ENCODE measurements around the gene ARHGAP25. TPM values are rescaled to one million over a fixed set of nuclear protein-coding genes. Genes with fewer than 3 reads are reported as not detected.

The ARHGAP25 gene
- total RNA-seq, 1 donor from 2014 or later: 5.8 TPM

DNA sequence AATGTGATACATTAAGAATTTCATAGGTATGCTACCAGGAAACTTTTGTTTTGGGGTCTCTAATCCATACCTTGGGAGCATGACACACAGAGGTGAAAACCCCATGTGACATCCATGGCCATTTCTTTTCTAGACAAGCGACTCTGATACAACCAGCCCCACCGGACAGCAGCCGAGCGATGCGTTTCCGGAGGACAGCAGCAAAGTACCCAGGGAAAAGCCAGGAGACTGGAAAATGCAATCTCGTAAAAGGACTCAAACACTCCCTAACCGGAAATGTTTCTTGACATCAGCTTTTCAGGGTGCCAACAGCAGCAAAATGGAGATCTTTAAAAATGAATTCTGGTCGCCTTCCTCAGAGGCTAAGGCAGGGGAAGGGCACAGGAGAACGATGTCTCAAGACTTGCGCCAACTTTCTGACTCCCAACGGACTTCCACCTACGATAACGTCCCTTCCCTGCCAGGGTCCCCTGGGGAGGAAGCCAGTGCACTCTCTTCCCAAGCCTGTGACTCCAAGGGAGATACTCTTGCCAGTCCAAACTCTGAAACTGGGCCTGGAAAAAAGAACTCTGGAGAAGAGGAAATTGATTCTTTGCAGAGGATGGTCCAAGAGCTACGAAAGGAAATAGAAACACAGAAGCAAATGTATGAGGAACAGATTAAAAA is 87.7 kb downstream of the ARHGAP25 start:
- H3K27ac ChIP-seq: no peak overlapping the region
- Mint-ChIP-seq H3K9me3 (no peaks in the 10 kb centered on the region), H3K36me3 (no peaks in the 10 kb centered on the region), H3K27ac (no peak overlapping the region), H3K27me3 (ENCODE audit: insufficient read depth, low read depth) (peaks cover 6% of the 10 kb centered on the region), H3K4me1 (no peaks in the 10 kb centered on the region), H3K4me3 (no peak overlapping the region)
- H3K27me3 ChIP-seq: no peaks in the 10 kb centered on the region
- H3K9me3 ChIP-seq (ENCODE audit: low read depth): no peaks in the 10 kb centered on the region
- no peaks in the 10 kb centered on the region for H3K79me2 ChIP-seq (ENCODE audit: low read depth)
- no peak overlapping the region for H3K4me3 ChIP-seq
- no peaks in the 10 kb centered on the region for H3F3A ChIP-seq (ENCODE audit: low read depth)
- TF ChIP-seq, protein P1, sequence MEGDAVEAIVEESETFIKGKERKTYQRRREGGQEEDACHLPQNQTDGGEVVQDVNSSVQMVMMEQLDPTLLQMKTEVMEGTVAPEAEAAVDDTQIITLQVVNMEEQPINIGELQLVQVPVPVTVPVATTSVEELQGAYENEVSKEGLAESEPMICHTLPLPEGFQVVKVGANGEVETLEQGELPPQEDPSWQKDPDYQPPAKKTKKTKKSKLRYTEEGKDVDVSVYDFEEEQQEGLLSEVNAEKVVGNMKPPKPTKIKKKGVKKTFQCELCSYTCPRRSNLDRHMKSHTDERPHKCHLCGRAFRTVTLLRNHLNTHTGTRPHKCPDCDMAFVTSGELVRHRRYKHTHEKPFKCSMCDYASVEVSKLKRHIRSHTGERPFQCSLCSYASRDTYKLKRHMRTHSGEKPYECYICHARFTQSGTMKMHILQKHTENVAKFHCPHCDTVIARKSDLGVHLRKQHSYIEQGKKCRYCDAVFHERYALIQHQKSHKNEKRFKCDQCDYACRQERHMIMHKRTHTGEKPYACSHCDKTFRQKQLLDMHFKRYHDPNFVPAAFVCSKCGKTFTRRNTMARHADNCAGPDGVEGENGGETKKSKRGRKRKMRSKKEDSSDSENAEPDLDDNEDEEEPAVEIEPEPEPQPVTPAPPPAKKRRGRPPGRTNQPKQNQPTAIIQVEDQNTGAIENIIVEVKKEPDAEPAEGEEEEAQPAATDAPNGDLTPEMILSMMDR (IDR thresholded peaks at IDR 0.05): no peak
- no peak overlapping the region for H3K9ac ChIP-seq
- no peak overlapping the region for H2AFZ ChIP-seq (replicated peaks)
- H3K4me1 ChIP-seq: no peaks in the 10 kb centered on the region
- no peak for DNase-seq (ENCODE audit: low spot score)
- H4K20me1 ChIP-seq (ENCODE audit: low read depth): no peaks in the 10 kb centered on the region
- H3K36me3 ChIP-seq: no peaks in the 10 kb centered on the region
- no peak overlapping the region for H3K4me2 ChIP-seq

DNA sequence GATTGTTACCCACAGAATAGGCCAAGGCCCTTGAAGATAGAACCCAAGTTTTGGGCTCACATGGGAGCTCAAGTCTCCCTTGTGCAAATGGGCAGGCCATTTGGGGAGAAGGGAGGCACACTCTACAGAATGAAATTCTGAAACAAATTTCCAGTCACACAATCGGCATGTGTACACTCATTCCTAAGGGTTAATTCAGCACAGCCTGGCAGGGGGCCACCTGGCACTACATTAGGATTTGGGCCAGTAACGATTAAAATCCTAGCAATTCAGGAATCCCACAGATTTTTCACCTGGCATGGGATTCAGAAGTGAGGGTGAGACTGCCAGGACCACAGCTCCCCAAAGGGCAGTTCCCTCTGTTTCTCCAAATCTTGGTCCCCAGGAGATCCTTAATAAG is 90.2 kb downstream of the ARHGAP25 start:
- no peak for TF ChIP-seq EZH2 (IDR thresholded peaks at IDR 0.05)
- TF ChIP-seq, protein P1 (IDR thresholded peaks at IDR 0.05): no peak
- no peak for TF ChIP-seq EZH2phosphoT487 (IDR thresholded peaks at IDR 0.05)
- peaks cover 3% of the 10 kb centered on the region for H3K27me3 Mint-ChIP-seq (ENCODE audit: insufficient read depth, low read depth)
- Histone ChIP-seq H3K4me1 (no peaks in the 10 kb centered on the region), H3K79me2 (ENCODE audit: low read depth) (no peaks in the 10 kb centered on the region), H3K27ac (no peak overlapping the region), H3K27me3 (no peaks in the 10 kb centered on the region), H2AFZ (replicated peaks) (no peak overlapping the region), H3K36me3 (no peaks in the 10 kb centered on the region), H3K4me2 (no peak overlapping the region), H3K9me3 (ENCODE audit: low read depth) (no peaks in the 10 kb centered on the region), H3K9ac (no peak overlapping the region), H3F3A (ENCODE audit: low read depth) (no peaks in the 10 kb centered on the region), H3K4me3 (no peak overlapping the region), H4K20me1 (ENCODE audit: low read depth) (no peaks in the 10 kb centered on the region)
- H3K36me3 Mint-ChIP-seq: no peaks in the 10 kb centered on the region
- no peak for DNase-seq (ENCODE audit: low spot score)
- no peaks in the 10 kb centered on the region for H3K4me1 Mint-ChIP-seq
- no peak overlapping the region for H3K4me3 Mint-ChIP-seq
- no peaks in the 10 kb centered on the region for H3K9me3 Mint-ChIP-seq
- no peak overlapping the region for H3K27ac Mint-ChIP-seq

DNA sequence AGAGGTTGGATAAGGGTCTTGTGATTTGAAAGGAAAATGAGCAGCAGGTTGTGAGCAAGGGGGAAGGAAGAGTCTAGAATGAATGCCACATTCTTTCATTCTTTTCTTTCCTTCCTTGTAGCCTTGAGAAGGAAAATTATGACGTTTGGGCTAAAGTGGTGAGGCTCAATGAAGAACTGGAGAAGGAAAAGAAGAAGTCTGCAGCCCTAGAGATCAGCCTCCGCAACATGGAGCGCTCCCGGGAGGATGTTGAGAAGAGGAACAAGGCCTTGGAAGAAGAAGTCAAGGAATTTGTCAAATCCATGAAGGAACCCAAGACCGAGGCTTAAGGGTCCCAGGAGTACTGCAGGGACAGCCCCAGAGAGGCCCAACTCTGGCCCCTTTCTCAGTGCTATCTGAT is 91.3 kb downstream of the ARHGAP25 start:
- Histone ChIP-seq H3K79me2 (ENCODE audit: low read depth) (no peaks in the 10 kb centered on the region), H3K4me3 (no peak overlapping the region), H3K27ac (no peak overlapping the region), H3K36me3 (no peaks in the 10 kb centered on the region), H3K9me3 (ENCODE audit: low read depth) (no peaks in the 10 kb centered on the region), H3F3A (ENCODE audit: low read depth) (no peaks in the 10 kb centered on the region), H3K9ac (no peak overlapping the region), H3K27me3 (no peaks in the 10 kb centered on the region), H3K4me2 (no peak overlapping the region), H3K4me1 (no peaks in the 10 kb centered on the region), H4K20me1 (ENCODE audit: low read depth) (no peaks in the 10 kb centered on the region), H2AFZ (replicated peaks) (no peak overlapping the region)
- Mint-ChIP-seq H3K4me1 (no peaks in the 10 kb centered on the region), H3K9me3 (no peaks in the 10 kb centered on the region), H3K4me3 (no peak overlapping the region), H3K27ac (no peak overlapping the region), H3K36me3 (no peaks in the 10 kb centered on the region), H3K27me3 (ENCODE audit: insufficient read depth, low read depth) (no peaks in the 10 kb centered on the region)
- TF ChIP-seq EZH2 (IDR thresholded peaks at IDR 0.05) (no peak), EZH2phosphoT487 (IDR thresholded peaks at IDR 0.05) (no peak)
- TF ChIP-seq, protein P1 (IDR thresholded peaks at IDR 0.05): no peak
- no peak for DNase-seq (ENCODE audit: low spot score)
